Smooth muscle cell (in vitro differentiated cells): ENCODE results near the gene PSAP. TPM values are rescaled to one million over a fixed set of nuclear protein-coding genes. Genes with fewer than 3 reads are reported as not detected.

Experiments
- DNase-seq: peaks from one replicate; lab custom pipeline; 2025; ENCODE audit not compliant: unreplicated experiment; lab: John Stamatoyannopoulos, UW
- H2AFZ ChIP-seq: fragments of 200-600 bp; sonication (generic); 2 replicates; pipeline ENCODE4 v1.6.0; 2016; ENCODE audit warnings: antibody characterized with exemption, low read depth, mild to moderate bottlenecking
- H3F3A ChIP-seq: fragments of 200-600 bp; sonication (generic); 2 replicates; pipeline ENCODE4 v1.6.0; 2017; ENCODE audit warnings: antibody characterized with exemption, low read depth
- H3K27ac ChIP-seq: fragments of 200-600 bp; sonication (generic); 2 replicates; pipeline ENCODE4 v1.5.1; 2016; ENCODE audit warnings: low read depth, mild to moderate bottlenecking
- H3K27me3 ChIP-seq: fragments of 200-600 bp; sonication (generic); 2 replicates; pipeline ENCODE4 v1.6.1; 2016; ENCODE audit warnings: low read depth, mild to moderate bottlenecking
- H3K36me3 ChIP-seq: fragments of 200-600 bp; sonication (generic); 2 replicates; pipeline ENCODE4 v1.5.1; 2016; ENCODE audit warnings: low read depth
- H3K4me1 ChIP-seq: fragments of 200-600 bp; sonication (generic); 2 replicates; pipeline ENCODE4 v1.5.1; 2016; ENCODE audit warnings: low read depth
- H3K4me2 ChIP-seq: fragments of 200-600 bp; sonication (generic); 2 replicates; pipeline ENCODE4 v1.6.0; 2016; ENCODE audit warnings: mild to moderate bottlenecking
- H3K4me3 ChIP-seq: fragments of 200-600 bp; sonication (generic); 2 replicates; pipeline ENCODE4 v1.5.1; 2016; ENCODE audit warnings: mild to moderate bottlenecking
- H3K79me2 ChIP-seq: fragments of 200-600 bp; sonication (generic); 2 replicates; pipeline ENCODE4 v1.6.0; 2016; ENCODE audit warnings: low read depth, mild to moderate bottlenecking
- H3K9ac ChIP-seq: fragments of 200-600 bp; sonication (generic); 2 replicates; pipeline ENCODE4 v1.6.0; 2016; ENCODE audit warnings: low read depth
- H3K9me3 ChIP-seq: fragments of 200-600 bp; sonication (generic); replicated peaks from 2 replicates; pipeline ENCODE4 v1.5.1; 2016; ENCODE audit warnings: low read depth
- H4K20me1 ChIP-seq: fragments of 200-600 bp; sonication (generic); 2 replicates; pipeline ENCODE4 v1.6.0; 2016; ENCODE audit warnings: low read depth
- CTCF ChIP-seq: fragments of 200-600 bp; sonication (generic); IDR thresholded peaks from 2 replicates; pipeline ENCODE4 v1.5.1; 2017; ENCODE audit warnings: borderline replicate concordance, mild to moderate bottlenecking, antibody characterized with exemption; ENCODE audit not compliant: insufficient read depth, poor library complexity, severe bottlenecking
- WGBS: methylation state at CpG from one replicate; pipeline ENCODE4 v1.1.7; 2016; ENCODE audit warnings: low lambda C conversion rate; 5-methylcytosine and 5-hydroxymethylcytosine counted together
- polyA plus RNA-seq: library from polyadenylated mRNA; unstranded; fragments of >200 nt; fragmentation: Nextera tagmentation; extraction: Ambion mirVana; gene quantifications from 2 replicates; pipeline ENCODE4 v1.2.1, GENCODE V29; 2016
- total RNA-seq: library from RNA; depleted of rRNA; stranded (reverse); fragments of >200 nt; gene quantifications from 2 replicates; pipeline ENCODE4 v1.2.3, GENCODE V29; 2014

PSAP gene
- total and polyA plus RNA-seq, 2 experiments from 2014 or later, result 282 to 500 TPM

GRCh38 chr10:71836596-71836974 lies 14.5 kb downstream of the PSAP start:
- Histone ChIP-seq H3K4me3 (no peak overlapping the region), H2AFZ (no peak overlapping the region), H3K27ac (peak overlapping the region; percentile 95), H3K9me3 (no peaks in the 10 kb centered on the region), H3K36me3 (no peaks in the 10 kb centered on the region), H3K9ac (no peak overlapping the region), H3K79me2 (peaks cover 74% of the 10 kb centered on the region), H3F3A (peaks cover 16% of the 10 kb centered on the region), H3K4me2 (no peak overlapping the region), H3K27me3 (no peaks in the 10 kb centered on the region), H4K20me1 (peaks cover 100% of the 10 kb centered on the region), H3K4me1 (peaks cover 50% of the 10 kb centered on the region)
- DNase-seq, result no peak
- TF ChIP-seq CTCF, result no peak
- WGBS, result 87% methylated on average over 4 of the region's 4 CpGs

- WGBS, result 57% methylated on average over 11 of the region's 11 CpGs
- no peak for DNase-seq
- Histone ChIP-seq H3K4me3 (no peak overlapping the region), H3K36me3 (peaks cover 3% of the 10 kb centered on the region), H3K9me3 (no peaks in the 10 kb centered on the region), H4K20me1 (peaks cover 100% of the 10 kb centered on the region), H2AFZ (no peak overlapping the region), H3F3A (peaks cover 13% of the 10 kb centered on the region), H3K9ac (no peak overlapping the region), H3K27ac (peak overlapping the region; percentile 95), H3K4me2 (no peak overlapping the region), H3K79me2 (peaks cover 68% of the 10 kb centered on the region), H3K27me3 (no peaks in the 10 kb centered on the region), H3K4me1 (peaks cover 45% of the 10 kb centered on the region)
- no peak for TF ChIP-seq CTCF
These were observed 15.1 kb downstream of the PSAP start for GRCh38 chr10:71835671-71836595.

GRCh38 chr10:71834343-71834674 lies 16.7 kb downstream of the PSAP start:
- Histone ChIP-seq H3K27ac (no peak overlapping the region), H3K4me3 (no peak overlapping the region), H4K20me1 (peaks cover 99% of the 10 kb centered on the region), H3K79me2 (peaks cover 58% of the 10 kb centered on the region), H3K36me3 (peaks cover 8% of the 10 kb centered on the region), H3K4me2 (no peak overlapping the region), H3K9me3 (no peaks in the 10 kb centered on the region), H3K27me3 (no peaks in the 10 kb centered on the region), H3K9ac (no peak overlapping the region), H2AFZ (no peak overlapping the region), H3F3A (no peaks in the 10 kb centered on the region), H3K4me1 (peaks cover 31% of the 10 kb centered on the region)
- WGBS, result 95% methylated on average over 14 of the region's 14 CpGs
- DNase-seq, result no peak
- TF ChIP-seq CTCF, result no peak
